NT2/D1 (cell line): Measurements from ENCODE around the gene CIDEA.

ENCODE experiments used
- DNase-seq: peaks from one replicate; pipeline ENCODE4 v3.0.0-alpha.2; 2011; ENCODE audit warnings: low read depth, low spot score
- H3K27me3 ChIP-seq: 2 replicates; pipeline ENCODE4 v1.6.0; 2011; ENCODE audit warnings: mild to moderate bottlenecking; ENCODE audit not compliant: insufficient read length, insufficient read depth
- H3K36me3 ChIP-seq: 2 replicates; pipeline ENCODE4 v1.6.1; 2011; ENCODE audit warnings: mild to moderate bottlenecking, low read length, mixed read lengths; ENCODE audit not compliant: insufficient read depth, insufficient read length
- H3K4me1 ChIP-seq: 2 replicates; pipeline ENCODE4 v1.5.1; 2011; ENCODE audit not compliant: insufficient read depth, insufficient read length
- H3K4me3 ChIP-seq: 2 replicates; pipeline ENCODE4 v1.5.1; 2011; ENCODE audit warnings: low read depth; ENCODE audit not compliant: insufficient read length
- H3K9ac ChIP-seq: 2 replicates; pipeline ENCODE4 v1.6.0; 2011; ENCODE audit warnings: low read depth; ENCODE audit not compliant: insufficient read length
- H3K9me3 ChIP-seq: 2 replicates; pipeline ENCODE4 v1.5.1; 2011; ENCODE audit warnings: mild to moderate bottlenecking, low read length; ENCODE audit not compliant: insufficient read depth
- SUZ12 ChIP-seq: IDR thresholded peaks from 2 replicates; pipeline ENCODE4 v1.6.1; 2011; ENCODE audit not compliant: insufficient read length, insufficient read depth; ENCODE audit errors: extremely low read depth
- YY1 ChIP-seq: IDR thresholded peaks from 2 replicates; pipeline ENCODE4 v1.6.1; 2011; ENCODE audit not compliant: insufficient read length, insufficient read depth
- ZNF274 ChIP-seq: IDR thresholded peaks from 2 replicates; pipeline ENCODE4 v1.6.1; 2011; ENCODE audit warnings: mild to moderate bottlenecking, low read depth, low read length

The CIDEA gene

DNA sequence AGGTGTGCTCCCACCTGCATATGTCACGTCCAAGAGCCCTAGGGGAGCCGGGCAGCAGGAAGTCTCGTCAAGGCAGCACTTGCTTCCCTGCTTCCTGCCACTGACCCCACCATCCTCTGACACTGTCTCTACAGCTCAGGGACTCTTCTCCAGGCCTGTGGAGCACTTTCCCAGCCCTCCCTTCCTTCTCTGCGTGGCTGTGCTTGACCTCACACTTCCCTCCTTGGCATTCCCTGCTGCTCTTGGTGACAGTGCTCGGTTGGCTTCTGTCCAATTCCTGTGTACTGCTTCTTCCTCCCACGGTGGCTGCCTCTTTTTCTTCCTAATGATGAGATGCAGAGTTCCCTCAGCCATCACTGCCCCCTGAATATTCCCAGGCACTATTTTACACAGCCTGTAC, 2.8 kb downstream of the CIDEA start:
- Histone ChIP-seq H3K9ac (no peak overlapping the region), H3K4me3 (no peak overlapping the region), H3K27me3 (peaks cover 29% of the 10 kb centered on the region), H3K4me1 (peaks cover 11% of the 10 kb centered on the region), H3K9me3 (no peaks in the 10 kb centered on the region), H3K36me3 (no peaks in the 10 kb centered on the region)
- no peak for DNase-seq
- TF ChIP-seq SUZ12: no peak

DNA sequence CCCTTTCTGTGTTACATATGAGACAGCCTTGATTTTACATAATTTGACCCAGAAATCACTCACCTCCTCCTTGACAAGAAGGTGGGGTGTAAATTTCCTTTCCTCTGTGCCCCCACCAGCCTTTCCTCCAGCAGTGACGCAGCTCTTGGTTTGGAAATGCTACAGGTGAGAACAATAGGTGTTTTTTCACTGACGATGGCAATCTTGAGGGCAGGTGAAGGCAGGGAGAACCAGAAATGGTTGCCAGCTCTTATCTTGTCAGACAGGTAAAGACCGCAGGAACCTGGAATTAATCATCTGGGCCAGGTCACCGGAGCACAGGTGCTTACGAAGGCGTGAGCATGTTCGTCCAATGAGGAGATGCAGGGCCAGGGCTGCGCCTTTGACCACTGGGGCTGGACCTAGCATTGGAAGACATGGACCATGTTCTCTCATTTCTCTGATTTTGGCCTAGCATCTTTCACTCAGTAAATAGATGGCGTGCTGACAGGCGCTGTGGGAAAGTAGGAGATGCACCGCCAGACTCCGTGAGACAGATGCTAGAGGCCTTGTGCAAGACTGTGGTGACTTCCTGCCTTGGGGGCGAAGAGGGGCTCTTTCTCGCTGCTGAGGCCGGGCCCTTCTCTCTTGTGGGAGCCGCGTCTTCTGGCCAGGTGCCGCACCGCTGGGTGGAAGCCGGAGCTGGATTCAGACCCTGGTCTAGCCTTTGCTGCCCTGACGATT, 4.0 kb downstream of the CIDEA start:
- Histone ChIP-seq H3K4me1 (peaks cover 11% of the 10 kb centered on the region), H3K4me3 (no peak overlapping the region), H3K27me3 (peaks cover 17% of the 10 kb centered on the region), H3K36me3 (no peaks in the 10 kb centered on the region), H3K9me3 (no peaks in the 10 kb centered on the region), H3K9ac (no peak overlapping the region)
- DNase-seq: no peak
- TF ChIP-seq ZNF274 (no peak), YY1 (no peak), SUZ12 (no peak)

GRCh38 chr18:12258719-12259705, 4.9 kb downstream of the CIDEA start:
- Histone ChIP-seq H3K9me3 (no peaks in the 10 kb centered on the region), H3K9ac (no peak overlapping the region), H3K4me3 (no peak overlapping the region), H3K36me3 (no peaks in the 10 kb centered on the region), H3K4me1 (peaks cover 11% of the 10 kb centered on the region), H3K27me3 (peaks cover 9% of the 10 kb centered on the region)
- TF ChIP-seq YY1: no peak
- no peak for TF ChIP-seq SUZ12
- no peak for TF ChIP-seq ZNF274
- DNase-seq: no peak

GRCh38 chr18:12262748-12263147, 8.6 kb downstream of the CIDEA start:
- no peaks in the 10 kb centered on the region for H3K9me3 ChIP-seq
- no peak overlapping the region for H3K4me3 ChIP-seq
- H3K27me3 ChIP-seq: no peaks in the 10 kb centered on the region
- H3K9ac ChIP-seq: no peak overlapping the region
- DNase-seq: no peak
- TF ChIP-seq SUZ12 (no peak), ZNF274 (no peak), YY1 (no peak)
- H3K4me1 ChIP-seq: no peaks in the 10 kb centered on the region
- no peaks in the 10 kb centered on the region for H3K36me3 ChIP-seq

- Histone ChIP-seq H3K27me3 (no peaks in the 10 kb centered on the region), H3K36me3 (no peaks in the 10 kb centered on the region), H3K9me3 (no peaks in the 10 kb centered on the region), H3K4me3 (no peak overlapping the region), H3K9ac (no peak overlapping the region), H3K4me1 (no peaks in the 10 kb centered on the region)
- DNase-seq: no peak
- TF ChIP-seq ZNF274 (no peak), SUZ12 (no peak)
These were observed 10.7 kb downstream of the CIDEA start for GRCh38 chr18:12264864-12265263.

DNA sequence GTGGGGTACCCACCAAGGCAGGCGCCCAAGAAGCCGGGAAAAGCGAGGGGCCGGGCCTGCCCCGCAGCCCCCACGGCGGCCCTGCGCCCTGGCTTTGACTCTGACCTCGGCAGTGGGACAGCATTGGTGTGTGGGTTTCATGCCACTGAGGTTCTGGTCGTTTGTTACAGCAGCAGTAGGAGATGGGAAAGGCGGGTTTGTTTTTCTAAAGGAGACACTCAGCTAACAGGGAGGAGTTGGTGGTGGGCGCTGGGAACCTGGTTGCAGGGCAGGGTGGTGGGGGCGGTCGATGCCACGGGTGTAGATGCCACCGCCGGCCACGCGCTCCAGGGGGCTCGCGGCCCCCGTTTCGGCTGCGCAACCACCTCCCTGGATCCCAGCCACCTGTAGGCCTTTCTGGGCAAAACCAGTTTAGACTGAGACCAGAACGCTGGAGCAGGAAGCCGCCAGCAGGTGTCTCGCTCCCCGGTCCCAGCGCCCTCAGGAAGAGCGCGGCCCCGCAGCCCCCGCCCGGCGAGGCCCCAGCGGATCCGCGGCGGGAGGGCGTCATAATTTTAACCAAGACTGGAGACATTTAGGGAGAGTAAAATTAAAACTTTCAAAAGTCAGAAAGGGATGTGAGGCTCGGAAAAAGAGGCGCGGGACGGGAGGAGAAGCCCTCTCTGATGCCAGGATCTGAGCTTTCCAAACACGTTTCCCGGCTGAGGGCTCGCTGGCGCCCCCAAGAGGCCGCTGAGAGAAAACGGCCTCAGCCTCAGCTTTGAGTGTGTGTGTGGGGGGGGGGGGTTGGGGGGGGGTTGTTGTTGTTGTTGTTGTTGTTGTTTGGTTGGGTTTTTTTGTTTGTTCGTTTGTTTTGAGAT, 17.4 kb downstream of the CIDEA start:
- TF ChIP-seq SUZ12 (no peak), YY1 (no peak), ZNF274 (no peak)
- peak; percentile 60 for DNase-seq
- Histone ChIP-seq H3K9me3 (no peaks in the 10 kb centered on the region), H3K9ac (peak overlapping the region; percentile 32), H3K27me3 (no peaks in the 10 kb centered on the region), H3K36me3 (no peaks in the 10 kb centered on the region), H3K4me3 (peak overlapping the region; percentile 12), H3K4me1 (peaks cover 4% of the 10 kb centered on the region)

GRCh38 chr18:12274793-12275192, 20.6 kb downstream of the CIDEA start:
- no peaks in the 10 kb centered on the region for H3K9me3 ChIP-seq
- peaks cover 8% of the 10 kb centered on the region for H3K4me1 ChIP-seq
- H3K36me3 ChIP-seq: no peaks in the 10 kb centered on the region
- TF ChIP-seq ZNF274: no peak
- no peak for TF ChIP-seq YY1
- no peak for TF ChIP-seq SUZ12
- H3K27me3 ChIP-seq: no peaks in the 10 kb centered on the region
- no peak overlapping the region for H3K4me3 ChIP-seq
- no peak overlapping the region for H3K9ac ChIP-seq
- no peak for DNase-seq
